Measurements from ENCODE around the gene ARHGEF11.

Gene ARHGEF11

DNA sequence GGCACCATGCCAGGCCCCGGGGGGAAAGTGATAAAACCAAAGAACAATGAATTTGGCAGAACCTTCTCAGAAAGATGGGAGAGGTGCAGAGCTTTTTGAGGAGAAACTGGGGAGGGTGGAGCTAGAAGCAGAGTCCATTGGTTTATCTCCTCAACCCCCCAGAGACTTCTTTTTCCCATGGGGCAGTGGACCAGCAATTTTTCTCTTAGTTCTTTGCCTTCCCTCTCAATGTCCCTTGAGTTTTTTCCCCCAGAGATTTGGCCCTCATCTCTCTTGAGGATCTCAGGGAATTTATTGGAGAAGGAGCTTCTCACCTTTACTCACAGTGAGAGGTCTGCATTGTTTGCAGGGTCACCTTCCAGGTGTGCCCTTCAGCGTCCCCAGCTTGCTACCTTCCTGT is 5.3 kb upstream of the ARHGEF11 start:
- DNase-seq (ENCODE audit: low read depth) = no peak
- H3K4me3 ChIP-seq (ENCODE audit: low read length) = no peak overlapping the region
- TF ChIP-seq, protein P1, sequence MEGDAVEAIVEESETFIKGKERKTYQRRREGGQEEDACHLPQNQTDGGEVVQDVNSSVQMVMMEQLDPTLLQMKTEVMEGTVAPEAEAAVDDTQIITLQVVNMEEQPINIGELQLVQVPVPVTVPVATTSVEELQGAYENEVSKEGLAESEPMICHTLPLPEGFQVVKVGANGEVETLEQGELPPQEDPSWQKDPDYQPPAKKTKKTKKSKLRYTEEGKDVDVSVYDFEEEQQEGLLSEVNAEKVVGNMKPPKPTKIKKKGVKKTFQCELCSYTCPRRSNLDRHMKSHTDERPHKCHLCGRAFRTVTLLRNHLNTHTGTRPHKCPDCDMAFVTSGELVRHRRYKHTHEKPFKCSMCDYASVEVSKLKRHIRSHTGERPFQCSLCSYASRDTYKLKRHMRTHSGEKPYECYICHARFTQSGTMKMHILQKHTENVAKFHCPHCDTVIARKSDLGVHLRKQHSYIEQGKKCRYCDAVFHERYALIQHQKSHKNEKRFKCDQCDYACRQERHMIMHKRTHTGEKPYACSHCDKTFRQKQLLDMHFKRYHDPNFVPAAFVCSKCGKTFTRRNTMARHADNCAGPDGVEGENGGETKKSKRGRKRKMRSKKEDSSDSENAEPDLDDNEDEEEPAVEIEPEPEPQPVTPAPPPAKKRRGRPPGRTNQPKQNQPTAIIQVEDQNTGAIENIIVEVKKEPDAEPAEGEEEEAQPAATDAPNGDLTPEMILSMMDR (IDR thresholded peaks at IDR 0.05; ENCODE audit: insufficient read depth, low read depth, low read length, missing control alignments) = no peak

DNA sequence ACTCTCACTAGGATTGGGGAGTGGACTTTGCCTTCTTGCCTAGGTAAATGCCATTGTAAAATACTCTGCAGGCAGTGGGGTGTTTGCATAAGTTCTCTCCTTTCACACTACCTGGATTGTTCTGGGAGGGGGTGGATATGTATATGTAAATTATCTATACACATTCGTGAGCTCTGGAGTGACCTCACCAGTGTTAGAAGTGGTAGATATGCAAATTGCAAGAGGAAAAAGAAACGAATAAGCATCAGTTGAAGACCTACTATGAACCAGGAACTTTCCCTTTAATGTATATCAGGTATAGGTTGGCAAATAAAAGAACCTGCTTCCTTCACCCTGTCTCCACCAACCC is 1.5 kb upstream of the ARHGEF11 start:
- TF ChIP-seq, protein P1 (IDR thresholded peaks at IDR 0.05; ENCODE audit: insufficient read depth, low read depth, low read length, missing control alignments) = no peak
- no peak overlapping the region for H3K4me3 ChIP-seq (ENCODE audit: low read length)
- DNase-seq (ENCODE audit: low read depth) = no peak

DNA sequence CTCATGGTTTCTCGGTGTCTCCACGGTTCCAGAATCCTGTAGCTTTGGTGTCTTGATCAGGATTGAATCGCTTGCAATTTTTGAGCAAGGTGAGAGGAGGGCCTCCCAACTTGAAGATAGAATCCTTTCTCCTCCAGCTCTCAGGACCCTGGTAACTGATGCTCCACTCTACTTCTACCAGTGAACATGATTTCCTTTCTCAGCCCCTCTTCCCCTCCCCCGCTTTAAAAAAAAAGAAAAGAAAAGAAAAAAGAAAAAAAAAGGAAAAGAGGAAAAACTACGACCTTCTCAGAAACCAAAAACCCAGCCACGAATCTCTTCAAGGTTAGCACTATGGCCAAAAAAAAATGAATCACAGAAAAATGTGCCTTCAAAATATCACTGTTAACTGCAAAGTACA is 1.2 kb downstream of the ARHGEF11 start:
- DNase-seq (ENCODE audit: low read depth) = no peak
- TF ChIP-seq, protein P1 (IDR thresholded peaks at IDR 0.05; ENCODE audit: insufficient read depth, low read depth, low read length, missing control alignments) = no peak
- peak overlapping the region; percentile 77 for H3K4me3 ChIP-seq (ENCODE audit: low read length)

DNA sequence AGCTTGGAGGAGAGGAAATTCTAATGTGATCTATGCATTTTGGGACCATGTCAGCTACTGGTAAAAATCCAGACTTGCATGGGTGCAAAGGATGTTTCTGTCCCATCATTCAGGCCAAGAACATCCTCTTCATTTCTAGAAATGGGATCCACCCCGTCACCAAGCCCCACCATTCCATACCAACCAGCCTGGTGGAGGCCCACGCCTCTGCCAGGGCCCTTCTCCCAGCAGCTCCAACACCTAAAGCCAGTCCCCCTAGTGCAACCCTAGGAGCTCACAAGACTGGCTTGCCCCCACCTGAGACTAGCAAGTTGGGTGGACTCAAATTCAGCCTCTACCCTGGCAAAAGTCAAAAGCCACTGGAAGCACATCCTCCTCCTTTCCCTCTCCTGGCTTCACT is 1.9 kb downstream of the ARHGEF11 start:
- TF ChIP-seq, protein P1 (IDR thresholded peaks at IDR 0.05; ENCODE audit: insufficient read depth, low read depth, low read length, missing control alignments) = no peak
- DNase-seq (ENCODE audit: low read depth) = no peak
- peak overlapping the region; percentile 77 for H3K4me3 ChIP-seq (ENCODE audit: low read length)

DNA sequence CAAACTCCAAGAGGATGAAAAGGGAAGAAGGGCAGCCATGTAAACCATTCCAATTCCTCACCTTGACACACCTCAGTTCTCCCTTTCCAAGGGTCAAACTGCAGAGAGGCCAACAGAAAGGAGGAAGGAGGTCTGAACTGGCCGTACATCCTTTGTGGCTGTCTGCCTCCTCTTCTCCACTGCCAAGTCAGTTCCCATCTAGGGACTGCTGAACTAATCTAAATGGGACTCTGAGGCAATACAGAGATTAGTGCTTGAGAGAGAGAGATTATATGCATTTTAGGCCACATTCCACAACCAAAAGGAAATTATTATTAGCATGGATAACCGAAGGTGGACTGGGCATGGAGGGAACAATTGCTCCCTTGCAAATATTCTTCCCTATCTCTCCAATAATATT is 2.7 kb downstream of the ARHGEF11 start:
- TF ChIP-seq, protein P1 (IDR thresholded peaks at IDR 0.05; ENCODE audit: insufficient read depth, low read depth, low read length, missing control alignments) = no peak
- H3K4me3 ChIP-seq (ENCODE audit: low read length) = no peak overlapping the region
- DNase-seq (ENCODE audit: low read depth) = no peak

DNA sequence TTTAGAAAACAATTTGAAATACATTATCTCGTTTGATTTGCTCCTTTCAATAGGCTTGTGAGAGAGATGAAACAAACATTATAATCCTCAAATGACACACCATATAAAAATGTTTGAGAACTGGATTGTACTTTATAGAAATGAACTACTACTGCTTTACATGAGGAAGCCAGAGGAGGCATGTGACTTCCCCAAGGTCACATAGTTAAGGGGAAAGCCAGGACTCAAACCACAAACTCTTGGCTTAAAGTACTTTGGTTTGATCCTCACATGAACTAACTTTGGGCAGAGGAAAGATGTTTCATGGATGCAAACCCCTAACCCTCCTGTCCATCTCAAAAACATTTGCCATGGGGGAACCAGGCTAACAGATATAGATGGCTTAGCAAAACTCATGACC is 4.7 kb downstream of the ARHGEF11 start:
- TF ChIP-seq, protein P1 (IDR thresholded peaks at IDR 0.05; ENCODE audit: insufficient read depth, low read depth, low read length, missing control alignments) = no peak
- no peak overlapping the region for H3K4me3 ChIP-seq (ENCODE audit: low read length)
- DNase-seq (ENCODE audit: low read depth) = no peak

DNA sequence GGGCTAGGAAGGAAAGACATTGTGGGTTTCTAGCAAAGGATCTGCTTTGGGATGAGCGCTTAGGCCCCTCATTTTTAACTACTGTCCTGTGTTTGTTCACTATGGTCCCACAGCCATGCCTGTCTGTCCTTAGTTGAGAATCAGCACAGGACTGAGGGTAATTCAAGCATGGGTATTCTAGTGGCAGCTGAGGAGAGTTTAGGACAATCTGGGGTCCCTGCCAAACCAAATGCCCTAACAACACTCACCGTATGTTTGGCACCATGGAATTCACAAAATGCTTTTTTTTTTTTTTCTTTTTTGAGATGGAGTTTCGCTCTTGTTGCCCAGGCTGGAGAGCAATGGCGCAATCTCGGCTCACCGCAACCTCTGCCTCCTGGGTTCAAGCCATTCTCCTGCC is 10.4 kb downstream of the ARHGEF11 start:
- TF ChIP-seq, protein P1 (IDR thresholded peaks at IDR 0.05; ENCODE audit: insufficient read depth, low read depth, low read length, missing control alignments) = no peak
- DNase-seq (ENCODE audit: low read depth) = no peak
- H3K4me3 ChIP-seq (ENCODE audit: low read length) = no peak overlapping the region

All from epithelial cell of esophagus (primary cell).